Tibial artery (tissue), 4 donors: ENCODE measurements around the gene PAK1IP1.
A peak's percentile ranks its signal among the peaks of the same experiment; 100 is the strongest.

Experiments
- DNase-seq, 2 donors: peaks; one replicate each; pipeline ENCODE4 v3.0.0-alpha.2; 2019
- H3K27ac ChIP-seq, 2 donors: fragments of 200-600 bp; sonication (generic) in 1 of 2; 1 replicate in 1 of 2; 2 replicates in 1 of 2; pipeline ENCODE4 v1.5.1; 2018 to 2019; ENCODE audit warnings: mild to moderate bottlenecking in 1 of 2
- H3K27me3 ChIP-seq, 2 donors: fragments of 200-600 bp; sonication (generic) in 1 of 2; one replicate each; pipeline versions ENCODE4 v1.5.1 to v1.6.0; 2016 to 2019
- H3K36me3 ChIP-seq, 3 donors: fragments of 200-600 bp; sonication (generic) in 2 of 3; one replicate each; pipeline ENCODE4 v1.5.1; 2016 to 2019; ENCODE audit warnings: mild to moderate bottlenecking in 2 of 3
- H3K4me1 ChIP-seq, 4 donors: fragments of 200-600 bp; sonication (generic) in 2 of 4; 1 replicate in 3 of 4; 2 replicates in 1 of 4; pipeline ENCODE4 v1.5.1; 2016 to 2019
- H3K4me3 ChIP-seq, 2 donors: fragments of 200-600 bp; sonication (generic) in 1 of 2; 1 replicate in 1 of 2; 2 replicates in 1 of 2; pipeline ENCODE4 v1.5.1; 2018 to 2019; ENCODE audit warnings: mild to moderate bottlenecking in 2 of 2
- H3K9me3 ChIP-seq, 3 donors: fragments of 200-600 bp; sonication (generic) in 1 of 3; one replicate each; pipeline ENCODE4 v1.5.1; 2016 to 2019
- CTCF ChIP-seq, 2 experiments: fragments of 200-600 bp in 1 of 2; fragments of 450-650 bp in 1 of 2; IDR thresholded peaks; one replicate each; pipeline ENCODE4 v1.5.1; 2017 to 2019; ENCODE audit warnings: antibody characterized with exemption in 2 of 2, mild to moderate bottlenecking in 1 of 2, moderate library complexity in 1 of 2
- intact Hi-C: fragments of 100-400 bp; cut with DNase I; formaldehyde crosslinking; loops from one replicate; pipeline ENCODE4 v1.15.0; 2023; ENCODE audit warnings: low total_unique reads

Gene PAK1IP1

GRCh38 chr6:10687582-10687981 lies 7.2 kb upstream of the PAK1IP1 start:
- intact Hi-C loops = no loop called here
- DNase-seq = no peak
- H3K4me3 ChIP-seq = no peak overlapping the region

GRCh38 chr6:10690651-10691445 lies 3.9 kb upstream of the PAK1IP1 start:
- Histone ChIP-seq H3K27me3 (no peaks in the 10 kb centered on the region), H3K27ac (no peak overlapping the region), H3K9me3 (no peaks in the 10 kb centered on the region), H3K36me3 (no peaks in the 10 kb centered on the region), H3K4me1 (peaks cover 0 to 21% (median 17%) of the 10 kb centered on the region in 4 donors), H3K4me3 (no peak overlapping the region)
- no peak for TF ChIP-seq CTCF (IDR thresholded peaks at IDR 0.05)
- no peak for DNase-seq
- intact Hi-C loops = no loop called here

More at GRCh38 chr6:10687582-10687981, 7.2 kb upstream of the PAK1IP1 start:
- H3K27ac ChIP-seq = no peak overlapping the region
- peaks cover 0 to 6% of the 10 kb centered on the region in 2 donors for H3K27me3 ChIP-seq
- no peaks in the 10 kb centered on the region for H3K4me1 ChIP-seq
- no peak for TF ChIP-seq CTCF (IDR thresholded peaks at IDR 0.05)
- no peaks in the 10 kb centered on the region for H3K36me3 ChIP-seq
- H3K9me3 ChIP-seq = no peaks in the 10 kb centered on the region

- TF ChIP-seq CTCF (IDR thresholded peaks at IDR 0.05) = no peak
- no peak overlapping the region for H3K27ac ChIP-seq
Measured at GRCh38 chr6:10692965-10693538, 1.7 kb upstream of the PAK1IP1 start.

GRCh38 chr6:10695086-10695657 lies 400 bp downstream of the PAK1IP1 start:
- H3K4me1 ChIP-seq = peaks cover 0 to 29% (median 24%) of the 10 kb centered on the region in 4 donors

More at GRCh38 chr6:10692965-10693538, 1.7 kb upstream of the PAK1IP1 start:
- Histone ChIP-seq H3K4me1 (peaks cover 0 to 29% (median 24%) of the 10 kb centered on the region in 4 donors), H3K4me3 (no peak overlapping the region), H3K36me3 (peaks cover 0 to 8% (median 2%) of the 10 kb centered on the region in 3 donors), H3K27me3 (no peaks in the 10 kb centered on the region), H3K9me3 (no peaks in the 10 kb centered on the region)
- DNase-seq = no peak
- intact Hi-C loops = no loop called here

GRCh38 chr6:10696655-10697054 lies 1.9 kb downstream of the PAK1IP1 start:
- Histone ChIP-seq H3K4me1 (peaks cover 0 to 29% (median 24%) of the 10 kb centered on the region in 4 donors), H3K4me3 (no peak overlapping the region), H3K27ac (no peak overlapping the region), H3K27me3 (no peaks in the 10 kb centered on the region), H3K36me3 (peaks cover 7 to 42% (median 15%) of the 10 kb centered on the region in 3 donors), H3K9me3 (no peaks in the 10 kb centered on the region)
- no peak for DNase-seq
- TF ChIP-seq CTCF (IDR thresholded peaks at IDR 0.05) = no peak
- intact Hi-C loops = no loop called here

More at GRCh38 chr6:10695086-10695657, 400 bp downstream of the PAK1IP1 start:
- Histone ChIP-seq H3K27ac (peak overlapping the region; percentile 91), H3K36me3 (peaks cover 0 to 30% (median 13%) of the 10 kb centered on the region in 3 donors), H3K9me3 (no peaks in the 10 kb centered on the region), H3K27me3 (no peaks in the 10 kb centered on the region), H3K4me3 (peak overlapping the region; percentile 80 to 86)
- intact Hi-C loops = loop anchor here (2.0 kb wide), 2 partner anchors 28 to 52 kb away; partner anchors contain the start of genes TMEM14B and TMEM14C
- TF ChIP-seq CTCF (IDR thresholded peaks at IDR 0.05) = no peak
- no peak for DNase-seq
